ENCODE results near the gene SDK1.

GRCh38 chr7:3561932-3562331 is 260.9 kb downstream of the SDK1 start:
- TF ChIP-seq LEF1 (IDR thresholded peaks at IDR 0.05; ENCODE audit: borderline replicate concordance) (no peak), NFRKB (IDR thresholded peaks at IDR 0.05) (no peak), FOXM1 (IDR thresholded peaks at IDR 0.05; ENCODE audit: borderline replicate concordance) (no peak), ARNT (IDR thresholded peaks at IDR 0.05) (no peak), ELF4 (IDR thresholded peaks at IDR 0.05) (no peak), TARDBP (IDR thresholded peaks at IDR 0.05) (no peak), FOXA1 (IDR thresholded peaks at IDR 0.05) (no peak), SP1 (IDR thresholded peaks at IDR 0.05) (no peak), L3MBTL2 (conservative IDR thresholded peaks at IDR 0.05) (no peak), BHLHE40 (IDR thresholded peaks at IDR 0.05; ENCODE audit: borderline replicate concordance) (no peak), SUZ12 (IDR thresholded peaks at IDR 0.05) (no peak), FOXK2 (IDR thresholded peaks at IDR 0.05) (no peak), PKNOX1 (IDR thresholded peaks at IDR 0.05) (no peak)
